Anterior cingulate cortex (tissue), 58 donors: Measurements from ENCODE around the gene CEACAM16.
"Not testable (repeated sequence)": the region's sequence is repeated elsewhere in the genome, so short reads cannot be mapped to it uniquely, and the experiment has no call there.

ENCODE experiments used
- DNase-seq, 58 donors: peaks; one replicate each; lab custom pipeline; 2025; lab: John Stamatoyannopoulos, UW

CEACAM16 gene

GRCh38 chr19:44675521-44675920 lies 23.4 kb upstream of the CEACAM16 start:
- no peak for DNase-seq

GRCh38 chr19:44677019-44677811 lies 21.7 kb upstream of the CEACAM16 start:
- DNase-seq = no peak

- no peak for DNase-seq
Measured at GRCh38 chr19:44680536-44680935, 18.4 kb upstream of the CEACAM16 start.

GRCh38 chr19:44681992-44682790 lies 16.8 kb upstream of the CEACAM16 start:
- no peak for DNase-seq

- no peak for DNase-seq
Measured at GRCh38 chr19:44682807-44683206, 16.1 kb upstream of the CEACAM16 start.

GRCh38 chr19:44683434-44684210 lies 15.3 kb upstream of the CEACAM16 start:
- DNase-seq = no peak

- not testable (repeated sequence) for DNase-seq
Measured at GRCh38 chr19:44684396-44684795, 14.6 kb upstream of the CEACAM16 start.

- no peak for DNase-seq
Measured at GRCh38 chr19:44684892-44685863, 13.8 kb upstream of the CEACAM16 start.

- peak in 1 of 58 donors; percentile 1 for DNase-seq
Measured at GRCh38 chr19:44685877-44686276, 13.1 kb upstream of the CEACAM16 start.

- DNase-seq = no peak
Measured at GRCh38 chr19:44686896-44687295, 12.1 kb upstream of the CEACAM16 start.

- DNase-seq = no peak
Measured at GRCh38 chr19:44687888-44688287, 11.1 kb upstream of the CEACAM16 start.

GRCh38 chr19:44689290-44690130 lies 9.4 kb upstream of the CEACAM16 start:
- peak in 54 of 58 donors; percentile 1 to 75 (median 20) for DNase-seq

GRCh38 chr19:44690131-44690440 lies 8.9 kb upstream of the CEACAM16 start:
- DNase-seq = no peak

GRCh38 chr19:44692379-44692721 lies 6.6 kb upstream of the CEACAM16 start:
- DNase-seq = no peak

GRCh38 chr19:44694184-44694579 lies 4.8 kb upstream of the CEACAM16 start:
- no peak for DNase-seq

GRCh38 chr19:44696939-44697669 lies 1.8 kb upstream of the CEACAM16 start:
- DNase-seq = no peak

GRCh38 chr19:44697670-44698034 lies 1.3 kb upstream of the CEACAM16 start:
- no peak for DNase-seq

- DNase-seq = no peak
Measured at GRCh38 chr19:44700547-44700946, 1.6 kb downstream of the CEACAM16 start.
